ENCODE data around the gene SMAD3. TPM values are rescaled to one million over a fixed set of nuclear protein-coding genes. Genes with fewer than 3 reads are reported as not detected.

The SMAD3 gene
- total RNA-seq, 1 donor, result 36.7 TPM

GRCh38 chr15:67124911-67125588 lies 59.6 kb downstream of the SMAD3 start:
- H3K9me3 ChIP-seq (ENCODE audit: low read depth, low read length), result no peaks in the 10 kb centered on the region
- no peaks in the 10 kb centered on the region for H3K27me3 ChIP-seq (ENCODE audit: insufficient read depth, low read length)
- no peak overlapping the region for H3K4me3 ChIP-seq (ENCODE audit: low read length)
- peaks cover 65% of the 10 kb centered on the region for H3K4me1 ChIP-seq (ENCODE audit: insufficient read depth, low read length)

GRCh38 chr15:67125589-67126502 lies 60.4 kb downstream of the SMAD3 start:
- peaks cover 58% of the 10 kb centered on the region for H3K4me1 ChIP-seq (ENCODE audit: insufficient read depth, low read length)
- no peaks in the 10 kb centered on the region for H3K9me3 ChIP-seq (ENCODE audit: low read depth, low read length)
- H3K27me3 ChIP-seq (ENCODE audit: insufficient read depth, low read length), result no peaks in the 10 kb centered on the region
- no peak overlapping the region for H3K4me3 ChIP-seq (ENCODE audit: low read length)

GRCh38 chr15:67126551-67127330 lies 61.3 kb downstream of the SMAD3 start:
- Histone ChIP-seq H3K4me3 (ENCODE audit: low read length) (no peak overlapping the region), H3K4me1 (ENCODE audit: insufficient read depth, low read length) (peaks cover 58% of the 10 kb centered on the region), H3K27me3 (ENCODE audit: insufficient read depth, low read length) (no peaks in the 10 kb centered on the region), H3K9me3 (ENCODE audit: low read depth, low read length) (no peaks in the 10 kb centered on the region)

GRCh38 chr15:67127331-67127664 lies 61.9 kb downstream of the SMAD3 start:
- peaks cover 58% of the 10 kb centered on the region for H3K4me1 ChIP-seq (ENCODE audit: insufficient read depth, low read length)
- no peaks in the 10 kb centered on the region for H3K9me3 ChIP-seq (ENCODE audit: low read depth, low read length)
- H3K4me3 ChIP-seq (ENCODE audit: low read length), result no peak overlapping the region
- no peaks in the 10 kb centered on the region for H3K27me3 ChIP-seq (ENCODE audit: insufficient read depth, low read length)

GRCh38 chr15:67127965-67128364 lies 62.6 kb downstream of the SMAD3 start:
- Histone ChIP-seq H3K9me3 (ENCODE audit: low read depth, low read length) (no peaks in the 10 kb centered on the region), H3K4me3 (ENCODE audit: low read length) (no peak overlapping the region), H3K4me1 (ENCODE audit: insufficient read depth, low read length) (peaks cover 55% of the 10 kb centered on the region), H3K27me3 (ENCODE audit: insufficient read depth, low read length) (no peaks in the 10 kb centered on the region)

GRCh38 chr15:67130166-67130565 lies 64.8 kb downstream of the SMAD3 start:
- H3K4me3 ChIP-seq (ENCODE audit: low read length), result no peak overlapping the region
- H3K27me3 ChIP-seq (ENCODE audit: insufficient read depth, low read length), result no peaks in the 10 kb centered on the region
- no peaks in the 10 kb centered on the region for H3K9me3 ChIP-seq (ENCODE audit: low read depth, low read length)
- H3K4me1 ChIP-seq (ENCODE audit: insufficient read depth, low read length), result peaks cover 66% of the 10 kb centered on the region

- Histone ChIP-seq H3K4me3 (ENCODE audit: low read length) (no peak overlapping the region), H3K9me3 (ENCODE audit: low read depth, low read length) (no peaks in the 10 kb centered on the region), H3K27me3 (ENCODE audit: insufficient read depth, low read length) (no peaks in the 10 kb centered on the region), H3K4me1 (ENCODE audit: insufficient read depth, low read length) (peaks cover 72% of the 10 kb centered on the region)
Observed at GRCh38 chr15:67130673-67131601, 65.5 kb downstream of the SMAD3 start.

GRCh38 chr15:67132276-67132675 lies 66.9 kb downstream of the SMAD3 start:
- no peaks in the 10 kb centered on the region for H3K27me3 ChIP-seq (ENCODE audit: insufficient read depth, low read length)
- peaks cover 70% of the 10 kb centered on the region for H3K4me1 ChIP-seq (ENCODE audit: insufficient read depth, low read length)
- no peaks in the 10 kb centered on the region for H3K9me3 ChIP-seq (ENCODE audit: low read depth, low read length)
- no peak overlapping the region for H3K4me3 ChIP-seq (ENCODE audit: low read length)

- no peak overlapping the region for H3K4me3 ChIP-seq (ENCODE audit: low read length)
- H3K9me3 ChIP-seq (ENCODE audit: low read depth, low read length), result no peaks in the 10 kb centered on the region
- H3K27me3 ChIP-seq (ENCODE audit: insufficient read depth, low read length), result no peaks in the 10 kb centered on the region
- peaks cover 70% of the 10 kb centered on the region for H3K4me1 ChIP-seq (ENCODE audit: insufficient read depth, low read length)
Observed at GRCh38 chr15:67133026-67133425, 67.6 kb downstream of the SMAD3 start.

GRCh38 chr15:67133738-67134066 lies 68.3 kb downstream of the SMAD3 start:
- Histone ChIP-seq H3K27me3 (ENCODE audit: insufficient read depth, low read length) (no peaks in the 10 kb centered on the region), H3K4me1 (ENCODE audit: insufficient read depth, low read length) (peaks cover 76% of the 10 kb centered on the region), H3K9me3 (ENCODE audit: low read depth, low read length) (no peaks in the 10 kb centered on the region), H3K4me3 (ENCODE audit: low read length) (no peak overlapping the region)

- H3K4me3 ChIP-seq (ENCODE audit: low read length), result no peak overlapping the region
Observed at GRCh38 chr15:67134067-67134838, 68.9 kb downstream of the SMAD3 start.

GRCh38 chr15:67134871-67135492 lies 69.6 kb downstream of the SMAD3 start:
- Histone ChIP-seq H3K27me3 (ENCODE audit: insufficient read depth, low read length) (no peaks in the 10 kb centered on the region), H3K4me3 (ENCODE audit: low read length) (no peak overlapping the region), H3K4me1 (ENCODE audit: insufficient read depth, low read length) (peaks cover 83% of the 10 kb centered on the region), H3K9me3 (ENCODE audit: low read depth, low read length) (no peaks in the 10 kb centered on the region)

More at GRCh38 chr15:67134067-67134838, 68.9 kb downstream of the SMAD3 start:
- Histone ChIP-seq H3K9me3 (ENCODE audit: low read depth, low read length) (no peaks in the 10 kb centered on the region), H3K4me1 (ENCODE audit: insufficient read depth, low read length) (peaks cover 76% of the 10 kb centered on the region), H3K27me3 (ENCODE audit: insufficient read depth, low read length) (no peaks in the 10 kb centered on the region)

- peaks cover 88% of the 10 kb centered on the region for H3K4me1 ChIP-seq (ENCODE audit: insufficient read depth, low read length)
- H3K4me3 ChIP-seq (ENCODE audit: low read length), result no peak overlapping the region
- no peaks in the 10 kb centered on the region for H3K9me3 ChIP-seq (ENCODE audit: low read depth, low read length)
- H3K27me3 ChIP-seq (ENCODE audit: insufficient read depth, low read length), result no peaks in the 10 kb centered on the region
Observed at GRCh38 chr15:67135494-67135893, 70.1 kb downstream of the SMAD3 start.

Data from mononuclear cell (primary cell).